HCT116 (cell line): ENCODE results near the gene EFEMP2. TPM values are rescaled to one million over a fixed set of nuclear protein-coding genes. Genes with fewer than 3 reads are reported as not detected.

ENCODE experiments used
- ATAC-seq: fragments of 200-7000 bp; cut with Tn5 transposase; 2 replicates; pipeline ENCODE4 v1.9.1; 2020; ENCODE audit warnings: mild to moderate bottlenecking, moderate library complexity
- BruUV-seq: library from RNA; stranded (reverse); fragments of 400-500 nt; replicated peaks from 2 replicates; lab custom pipeline; 2021; lab: Mats Ljungman, UMichigan
- CTCF ChIA-PET: fragments of 300-600 bp; sonication (Branson Sonifier 250); formaldehyde crosslinking; loops from one replicate; lab custom pipeline; 2021; ENCODE audit warnings: antibody characterized with exemption; lab: Charles Lee
- POLR2A ChIA-PET: fragments of 300-600, 350-600 bp; sonication (Branson Sonifier 250); formaldehyde crosslinking; loops from one replicate; lab custom pipeline; 2021; ENCODE audit warnings: antibody characterized with exemption; lab: Charles Lee
- RAD21 ChIA-PET, 2 experiments: fragments of 300-600 bp; sonication (Branson Sonifier 250); formaldehyde crosslinking; loops; one replicate each; lab custom pipeline; 2023; ENCODE audit warnings: low total read pairs in 2 of 2; ENCODE audit not compliant: uncharacterized antibody in 2 of 2, unreplicated experiment in 2 of 2, low non-redundant PET in 1 of 2; lab: Charles Lee
- DNase-seq: peaks from one replicate; pipeline ENCODE4 v3.0.0-alpha.2; 2010; ENCODE audit warnings: low read depth, low spot score
- H2AFZ ChIP-seq: fragments of 200-600 bp; shearing (Covaris generic), sonication (generic); 2 replicates; pipeline ENCODE4 v1.6.1; 2017; ENCODE audit warnings: low read depth, mixed run types, mixed read lengths, antibody characterized with exemption, low read length; ENCODE audit not compliant: poor library complexity, severe bottlenecking
- H3K27ac ChIP-seq: 2 replicates; pipeline ENCODE4 v1.5.1; 2012; ENCODE audit warnings: low read depth, low read length
- H3K27me3 ChIP-seq: fragments of 200-600 bp; sonication (generic); 2 replicates; pipeline ENCODE4 v1.6.1; 2016; ENCODE audit warnings: mixed run types, low read length, mixed read lengths; ENCODE audit not compliant: insufficient read depth
- H3K36me3 ChIP-seq, 2 experiments: fragments of 200-500 bp in 1 of 2; fragments of 200-600 bp in 1 of 2; sonication (Bioruptor generic) in 1 of 2; sonication (generic) in 1 of 2; 2 replicates each; pipeline versions ENCODE4 v1.5.1 to v1.6.1; 2014 to 2016; ENCODE audit warnings: low read length in 2 of 2, inconsistent platforms in 1 of 2, mixed read lengths in 1 of 2, mixed run types in 1 of 2; ENCODE audit not compliant: insufficient read depth in 2 of 2, control insufficient read depth in 1 of 2
- H3K4me1 ChIP-seq, 2 experiments: fragments of 200-600 bp in 1 of 2; sonication (generic) in 1 of 2; 2 replicates each; pipeline versions ENCODE4 v1.5.1 to v1.6.1; 2012 to 2017; ENCODE audit warnings: low read length in 2 of 2, inconsistent platforms in 1 of 2, mild to moderate bottlenecking in 1 of 2, mixed read lengths in 1 of 2, mixed run types in 1 of 2, moderate library complexity in 1 of 2; ENCODE audit not compliant: insufficient read depth in 2 of 2, control insufficient read depth in 1 of 2
- H3K4me2 ChIP-seq: fragments of 200-600 bp; sonication (generic); 2 replicates; pipeline ENCODE4 v1.6.1; 2017; ENCODE audit warnings: mixed run types, low read length, mixed read lengths
- H3K4me3 ChIP-seq, 2 experiments: fragments of 200-600 bp in 1 of 2; sonication (generic) in 1 of 2; replicated peaks in 1 of 2; 2 replicates each; pipeline ENCODE4 v1.5.1; 2011 to 2016; ENCODE audit warnings: low read length in 2 of 2, control low read depth in 1 of 2, low read depth in 1 of 2, mild to moderate bottlenecking in 1 of 2, mixed read lengths in 1 of 2, mixed run types in 1 of 2
- H3K79me2 ChIP-seq: fragments of 200-600 bp; sonication (generic); 2 replicates; pipeline ENCODE4 v1.6.1; 2017; ENCODE audit warnings: mild to moderate bottlenecking, mixed run types, low read length, moderate library complexity, mixed read lengths; ENCODE audit not compliant: insufficient read depth
- H3K9ac ChIP-seq: fragments of 200-600 bp; sonication (generic); 2 replicates; pipeline ENCODE4 v1.6.1; 2016; ENCODE audit warnings: low read length, mixed read lengths
- H3K9me2 ChIP-seq: fragments of 200-600 bp; sonication (generic), shearing (Covaris generic); 2 replicates; pipeline ENCODE4 v1.6.1; 2017; ENCODE audit warnings: mixed run types, mild to moderate bottlenecking, moderate library complexity; ENCODE audit not compliant: insufficient read depth
- H3K9me3 ChIP-seq, 2 experiments: fragments of 200-500 bp in 1 of 2; fragments of 200-600 bp in 1 of 2; sonication (Bioruptor generic) in 1 of 2; sonication (generic) in 1 of 2; 2 replicates each; pipeline ENCODE4 v1.6.1; 2014 to 2017; ENCODE audit warnings: low read length in 2 of 2, mixed read lengths in 2 of 2, inconsistent platforms in 1 of 2, low read depth in 1 of 2, mild to moderate bottlenecking in 1 of 2, mixed run types in 1 of 2, moderate library complexity in 1 of 2; ENCODE audit not compliant: control insufficient read depth in 1 of 2, insufficient read depth in 1 of 2
- H4K20me1 ChIP-seq: fragments of 200-600 bp; sonication (generic), shearing (Covaris generic); 2 replicates; pipeline ENCODE4 v1.6.1; 2017; ENCODE audit warnings: mixed run types, mild to moderate bottlenecking, moderate library complexity; ENCODE audit not compliant: insufficient read depth
- EGR1 ChIP-seq: IDR thresholded peaks from 2 replicates; pipeline ENCODE4 v1.6.1; 2012; ENCODE audit warnings: low read depth
- ELF1 ChIP-seq: IDR thresholded peaks from 2 replicates; pipeline ENCODE4 v1.6.1; 2012; ENCODE audit warnings: low read depth, borderline replicate concordance
- EZH2 ChIP-seq: fragments of 200-600 bp; sonication (generic); IDR thresholded peaks from 2 replicates; pipeline ENCODE4 v1.6.1; 2017; ENCODE audit warnings: antibody characterized with exemption, mixed run types
- EZH2phosphoT487 ChIP-seq: fragments of 200-600 bp; IDR thresholded peaks from 2 replicates; pipeline ENCODE4 v1.6.1; 2018; ENCODE audit warnings: antibody characterized with exemption, borderline replicate concordance
- FOSL1 ChIP-seq: IDR thresholded peaks from 2 replicates; pipeline ENCODE4 v1.6.1; 2012; ENCODE audit warnings: low read depth
- JUND ChIP-seq: IDR thresholded peaks from 2 replicates; pipeline ENCODE4 v1.6.1; 2012
- POLR2A ChIP-seq: IDR thresholded peaks from 2 replicates; pipeline ENCODE4 v1.7.0; 2011; ENCODE audit warnings: borderline replicate concordance; ENCODE audit not compliant: insufficient read depth, insufficient read length; ENCODE audit errors: extremely low read depth
- POLR2AphosphoS5 ChIP-seq: IDR thresholded peaks from 2 replicates; pipeline ENCODE4 v1.6.1; 2011; ENCODE audit warnings: mild to moderate bottlenecking, low read depth, low read length, moderate library complexity
- SP1 ChIP-seq: IDR thresholded peaks from 2 replicates; pipeline ENCODE4 v1.6.1; 2012; ENCODE audit warnings: low read depth
- TCF7L2 ChIP-seq: IDR thresholded peaks from 2 replicates; pipeline ENCODE4 v1.7.0; 2011; ENCODE audit warnings: borderline replicate concordance, inconsistent platforms; ENCODE audit not compliant: insufficient read depth, insufficient read length; ENCODE audit errors: extremely low read depth
- ZFX ChIP-seq: fragments of 450-650 bp; IDR thresholded peaks from 2 replicates; pipeline ENCODE4 v1.6.1; 2017
- ZNF274 ChIP-seq: fragments of 200-500 bp; sonication (Bioruptor generic); IDR thresholded peaks from 2 replicates; pipeline ENCODE4 v1.6.1; 2014; ENCODE audit warnings: mild to moderate bottlenecking, low read depth, low read length, inconsistent platforms
- intact Hi-C: fragments of 100-400 bp; cut with micrococcal nuclease; formaldehyde crosslinking; loops from 2 replicates; pipeline ENCODE4 v1.10.0; 2022
- total RNA-seq: library from RNA; stranded (reverse); gene quantifications from one replicate; pipeline ENCODE4 v1.2.1, GENCODE V29; 2021; ENCODE audit not compliant: unreplicated experiment
- TF ChIP-seq, protein P1 (sequence below): IDR thresholded peaks from 2 replicates; pipeline ENCODE4 v1.6.1; 2012; ENCODE audit warnings: low read depth
- TF ChIP-seq, protein P2 (sequence below): IDR thresholded peaks from 2 replicates; pipeline ENCODE4 v1.6.1; 2011; ENCODE audit warnings: mild to moderate bottlenecking, low read length, moderate library complexity; ENCODE audit not compliant: insufficient replicate concordance; ENCODE audit errors: extremely low read depth

Gene EFEMP2
- total RNA-seq, 1 experiment from 2014 or later, result 8.4 TPM

DNA sequence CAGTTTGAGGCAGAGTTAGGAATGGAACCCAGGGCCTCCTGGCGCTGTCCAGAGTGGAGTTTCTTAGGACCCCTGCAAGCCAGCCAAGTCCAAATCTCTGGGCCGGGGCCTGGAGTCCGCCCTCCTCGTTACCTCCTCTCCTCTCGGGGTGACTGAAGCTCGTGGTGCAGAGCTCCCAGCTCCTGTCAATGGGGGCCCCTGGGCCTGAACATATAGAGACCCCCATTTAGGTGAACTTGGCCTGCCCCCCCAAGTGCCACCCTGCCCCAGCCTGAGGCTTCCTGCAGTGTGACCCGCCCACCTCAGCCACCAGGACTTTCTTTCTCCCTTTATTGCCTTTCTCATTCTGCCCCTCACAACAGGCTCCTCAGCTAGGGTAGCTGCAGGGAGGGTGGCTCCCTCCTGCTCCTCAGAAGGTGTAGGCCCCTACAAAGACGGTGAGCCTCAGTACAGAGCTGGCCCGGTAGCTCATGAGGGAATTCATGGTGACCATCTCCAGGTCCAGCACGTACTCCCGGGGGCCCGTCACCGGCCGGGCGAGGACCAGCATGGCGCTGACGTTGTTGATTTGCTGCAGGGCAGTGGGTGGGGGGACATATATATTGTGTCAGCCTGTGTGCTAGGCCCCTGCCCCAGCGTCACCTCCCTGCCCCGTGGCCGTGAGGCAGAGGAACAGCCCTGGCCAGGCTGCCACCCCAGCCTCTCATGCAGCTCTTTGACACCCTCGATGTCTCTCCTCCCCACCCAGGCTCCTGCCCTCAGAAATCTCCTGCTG, 5.9 kb downstream of the EFEMP2 start:
- Histone ChIP-seq H3K4me2 (no peak overlapping the region), H3K4me3 (no peak overlapping the region), H2AFZ (no peak overlapping the region), H3K9me3 (no peaks in the 10 kb centered on the region), H3K9ac (no peak overlapping the region), H4K20me1 (no peaks in the 10 kb centered on the region), H3K4me1 (peaks cover 6 to 7% of the 10 kb centered on the region in 2 experiments), H3K27me3 (no peaks in the 10 kb centered on the region), H3K9me2 (no peaks in the 10 kb centered on the region), H3K27ac (no peak overlapping the region), H3K36me3 (peaks cover 7 to 18% of the 10 kb centered on the region in 2 experiments; a peak in 3 of 4 replicates), H3K79me2 (peaks cover 12% of the 10 kb centered on the region)
- intact Hi-C loops, result no loop called here
- ChIA-PET POLR2A (interaction anchor here (1.3 kb wide), 1 partner anchor 23 kb away, joined by 4 read pairs; the partner anchor contains the start of gene CCDC85B), CTCF (no interaction called here), RAD21 (no interaction called here)
- no peak for ATAC-seq
- TF ChIP-seq, protein P1, sequence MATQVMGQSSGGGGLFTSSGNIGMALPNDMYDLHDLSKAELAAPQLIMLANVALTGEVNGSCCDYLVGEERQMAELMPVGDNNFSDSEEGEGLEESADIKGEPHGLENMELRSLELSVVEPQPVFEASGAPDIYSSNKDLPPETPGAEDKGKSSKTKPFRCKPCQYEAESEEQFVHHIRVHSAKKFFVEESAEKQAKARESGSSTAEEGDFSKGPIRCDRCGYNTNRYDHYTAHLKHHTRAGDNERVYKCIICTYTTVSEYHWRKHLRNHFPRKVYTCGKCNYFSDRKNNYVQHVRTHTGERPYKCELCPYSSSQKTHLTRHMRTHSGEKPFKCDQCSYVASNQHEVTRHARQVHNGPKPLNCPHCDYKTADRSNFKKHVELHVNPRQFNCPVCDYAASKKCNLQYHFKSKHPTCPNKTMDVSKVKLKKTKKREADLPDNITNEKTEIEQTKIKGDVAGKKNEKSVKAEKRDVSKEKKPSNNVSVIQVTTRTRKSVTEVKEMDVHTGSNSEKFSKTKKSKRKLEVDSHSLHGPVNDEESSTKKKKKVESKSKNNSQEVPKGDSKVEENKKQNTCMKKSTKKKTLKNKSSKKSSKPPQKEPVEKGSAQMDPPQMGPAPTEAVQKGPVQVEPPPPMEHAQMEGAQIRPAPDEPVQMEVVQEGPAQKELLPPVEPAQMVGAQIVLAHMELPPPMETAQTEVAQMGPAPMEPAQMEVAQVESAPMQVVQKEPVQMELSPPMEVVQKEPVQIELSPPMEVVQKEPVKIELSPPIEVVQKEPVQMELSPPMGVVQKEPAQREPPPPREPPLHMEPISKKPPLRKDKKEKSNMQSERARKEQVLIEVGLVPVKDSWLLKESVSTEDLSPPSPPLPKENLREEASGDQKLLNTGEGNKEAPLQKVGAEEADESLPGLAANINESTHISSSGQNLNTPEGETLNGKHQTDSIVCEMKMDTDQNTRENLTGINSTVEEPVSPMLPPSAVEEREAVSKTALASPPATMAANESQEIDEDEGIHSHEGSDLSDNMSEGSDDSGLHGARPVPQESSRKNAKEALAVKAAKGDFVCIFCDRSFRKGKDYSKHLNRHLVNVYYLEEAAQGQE, result no peak
- no peak for DNase-seq
- no TSS peak for BruUV-seq

DNA sequence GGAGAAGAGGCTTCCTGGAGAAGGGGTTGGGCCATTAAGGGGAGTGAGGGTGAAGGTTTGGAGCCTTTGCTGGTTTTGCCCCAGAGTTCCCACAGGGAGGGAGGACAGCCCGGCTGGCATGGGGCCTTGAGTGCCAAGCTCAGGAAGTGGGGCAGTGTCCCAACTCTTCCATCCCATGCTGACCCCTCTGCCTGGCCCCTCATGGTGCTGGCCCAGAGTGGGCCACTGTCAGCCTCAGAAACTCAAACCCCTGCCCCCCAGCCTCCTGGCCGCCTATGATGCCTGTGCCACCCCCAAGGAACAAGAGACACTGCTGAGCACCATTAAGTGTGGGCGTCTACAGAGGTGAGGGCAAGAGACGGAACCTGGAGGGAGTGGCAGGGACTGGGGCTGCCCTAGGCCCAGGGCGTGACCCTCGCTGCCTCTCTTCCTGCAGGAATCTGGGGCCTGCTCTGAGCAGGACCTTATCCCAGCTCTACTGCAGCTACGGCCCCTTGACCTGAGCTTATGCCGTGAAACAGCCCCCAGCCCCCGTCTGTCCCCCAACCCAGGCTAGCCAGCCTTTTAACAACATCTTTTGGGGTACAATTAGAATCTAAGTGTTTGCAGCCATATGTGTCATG, 6.9 kb downstream of the EFEMP2 start:
- H3K4me2 ChIP-seq, result no peak overlapping the region
- H3K27me3 ChIP-seq, result no peaks in the 10 kb centered on the region
- ATAC-seq (no peak), DNase-seq (no peak)
- CTCF ChIA-PET, result no interaction called here
- BruUV-seq, result no TSS peak
- H3K9ac ChIP-seq, result no peak overlapping the region
- H3K4me3 ChIP-seq, result no peak overlapping the region
- peaks cover 7 to 18% of the 10 kb centered on the region in 2 experiments; a peak in 3 of 4 replicates for H3K36me3 ChIP-seq
- POLR2A ChIA-PET, result interaction anchor here (1.3 kb wide), 1 partner anchor 24 kb away, joined by 4 read pairs; the partner anchor contains the start of gene CCDC85B
- H3K9me2 ChIP-seq, result no peaks in the 10 kb centered on the region
- H3K9me3 ChIP-seq, result no peaks in the 10 kb centered on the region
- peaks cover 22% of the 10 kb centered on the region for H3K79me2 ChIP-seq
- no peak overlapping the region for H3K27ac ChIP-seq
- H4K20me1 ChIP-seq, result no peaks in the 10 kb centered on the region
- intact Hi-C loops, result no loop called here
- TF ChIP-seq ZNF274 (no peak), ZFX (no peak), EGR1 (no peak), POLR2AphosphoS5 (no peak), ELF1 (no peak), FOSL1 (no peak), SP1 (no peak), EZH2phosphoT487 (no peak), POLR2A (no peak), JUND (no peak), TCF7L2 (no peak), EZH2 (no peak)
- TF ChIP-seq, protein P2, sequence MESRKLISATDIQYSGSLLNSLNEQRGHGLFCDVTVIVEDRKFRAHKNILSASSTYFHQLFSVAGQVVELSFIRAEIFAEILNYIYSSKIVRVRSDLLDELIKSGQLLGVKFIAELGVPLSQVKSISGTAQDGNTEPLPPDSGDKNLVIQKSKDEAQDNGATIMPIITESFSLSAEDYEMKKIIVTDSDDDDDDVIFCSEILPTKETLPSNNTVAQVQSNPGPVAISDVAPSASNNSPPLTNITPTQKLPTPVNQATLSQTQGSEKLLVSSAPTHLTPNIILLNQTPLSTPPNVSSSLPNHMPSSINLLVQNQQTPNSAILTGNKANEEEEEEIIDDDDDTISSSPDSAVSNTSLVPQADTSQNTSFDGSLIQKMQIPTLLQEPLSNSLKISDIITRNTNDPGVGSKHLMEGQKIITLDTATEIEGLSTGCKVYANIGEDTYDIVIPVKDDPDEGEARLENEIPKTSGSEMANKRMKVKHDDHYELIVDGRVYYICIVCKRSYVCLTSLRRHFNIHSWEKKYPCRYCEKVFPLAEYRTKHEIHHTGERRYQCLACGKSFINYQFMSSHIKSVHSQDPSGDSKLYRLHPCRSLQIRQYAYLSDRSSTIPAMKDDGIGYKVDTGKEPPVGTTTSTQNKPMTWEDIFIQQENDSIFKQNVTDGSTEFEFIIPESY, result no peak
- TF ChIP-seq, all 23 proteins: peak for 0
- H3K4me1 ChIP-seq, result peaks cover 9 to 12% of the 10 kb centered on the region in 2 experiments
- no peak overlapping the region for H2AFZ ChIP-seq
- RAD21 ChIA-PET, result no interaction called here
